ENCODE measurements around the gene MMAB.

DNA sequence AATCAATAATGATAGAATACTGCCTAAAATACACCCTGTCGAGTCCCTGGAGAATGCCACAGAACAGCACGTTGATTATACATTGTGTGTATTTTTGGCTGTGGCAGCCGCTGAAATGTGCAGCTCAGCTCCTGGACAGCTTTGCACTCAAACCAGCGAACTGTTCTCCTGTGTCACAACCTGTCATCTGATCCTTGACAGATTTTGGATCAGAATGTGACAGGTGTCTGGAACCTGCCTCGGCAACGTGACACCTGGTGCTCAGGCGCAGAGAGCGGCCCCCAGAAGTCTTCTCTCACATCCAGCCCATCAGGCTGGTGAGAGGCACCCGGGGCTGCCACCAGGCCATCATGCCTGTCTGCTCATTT, 19.6 kb upstream of the MMAB start:
- TF ChIP-seq, protein P1, sequence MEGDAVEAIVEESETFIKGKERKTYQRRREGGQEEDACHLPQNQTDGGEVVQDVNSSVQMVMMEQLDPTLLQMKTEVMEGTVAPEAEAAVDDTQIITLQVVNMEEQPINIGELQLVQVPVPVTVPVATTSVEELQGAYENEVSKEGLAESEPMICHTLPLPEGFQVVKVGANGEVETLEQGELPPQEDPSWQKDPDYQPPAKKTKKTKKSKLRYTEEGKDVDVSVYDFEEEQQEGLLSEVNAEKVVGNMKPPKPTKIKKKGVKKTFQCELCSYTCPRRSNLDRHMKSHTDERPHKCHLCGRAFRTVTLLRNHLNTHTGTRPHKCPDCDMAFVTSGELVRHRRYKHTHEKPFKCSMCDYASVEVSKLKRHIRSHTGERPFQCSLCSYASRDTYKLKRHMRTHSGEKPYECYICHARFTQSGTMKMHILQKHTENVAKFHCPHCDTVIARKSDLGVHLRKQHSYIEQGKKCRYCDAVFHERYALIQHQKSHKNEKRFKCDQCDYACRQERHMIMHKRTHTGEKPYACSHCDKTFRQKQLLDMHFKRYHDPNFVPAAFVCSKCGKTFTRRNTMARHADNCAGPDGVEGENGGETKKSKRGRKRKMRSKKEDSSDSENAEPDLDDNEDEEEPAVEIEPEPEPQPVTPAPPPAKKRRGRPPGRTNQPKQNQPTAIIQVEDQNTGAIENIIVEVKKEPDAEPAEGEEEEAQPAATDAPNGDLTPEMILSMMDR (IDR thresholded peaks at IDR 0.05; ENCODE audit: poor library complexity) = no peak
- no peak for TF ChIP-seq EZH2phosphoT487 (IDR thresholded peaks at IDR 0.05; ENCODE audit: low read depth, severe bottlenecking, unreplicated experiment)
- TF ChIP-seq EZH2 (IDR thresholded peaks at IDR 0.05; ENCODE audit: borderline replicate concordance) = no peak

Data from hepatocyte (in vitro differentiated cells).